DLD1 (cell line): ENCODE data around the gene ANOS1.
"Not testable (repeated sequence)": the region's sequence is repeated elsewhere in the genome, so short reads cannot be mapped to it uniquely, and the experiment has no call there.

ENCODE experiments used
- in situ Hi-C: cut with HindIII; loops from 2 replicates; pipeline ENCODE4 v1.10.0; 2017; ENCODE audit warnings: low sequenced_read_pairs

ANOS1 gene

DNA sequence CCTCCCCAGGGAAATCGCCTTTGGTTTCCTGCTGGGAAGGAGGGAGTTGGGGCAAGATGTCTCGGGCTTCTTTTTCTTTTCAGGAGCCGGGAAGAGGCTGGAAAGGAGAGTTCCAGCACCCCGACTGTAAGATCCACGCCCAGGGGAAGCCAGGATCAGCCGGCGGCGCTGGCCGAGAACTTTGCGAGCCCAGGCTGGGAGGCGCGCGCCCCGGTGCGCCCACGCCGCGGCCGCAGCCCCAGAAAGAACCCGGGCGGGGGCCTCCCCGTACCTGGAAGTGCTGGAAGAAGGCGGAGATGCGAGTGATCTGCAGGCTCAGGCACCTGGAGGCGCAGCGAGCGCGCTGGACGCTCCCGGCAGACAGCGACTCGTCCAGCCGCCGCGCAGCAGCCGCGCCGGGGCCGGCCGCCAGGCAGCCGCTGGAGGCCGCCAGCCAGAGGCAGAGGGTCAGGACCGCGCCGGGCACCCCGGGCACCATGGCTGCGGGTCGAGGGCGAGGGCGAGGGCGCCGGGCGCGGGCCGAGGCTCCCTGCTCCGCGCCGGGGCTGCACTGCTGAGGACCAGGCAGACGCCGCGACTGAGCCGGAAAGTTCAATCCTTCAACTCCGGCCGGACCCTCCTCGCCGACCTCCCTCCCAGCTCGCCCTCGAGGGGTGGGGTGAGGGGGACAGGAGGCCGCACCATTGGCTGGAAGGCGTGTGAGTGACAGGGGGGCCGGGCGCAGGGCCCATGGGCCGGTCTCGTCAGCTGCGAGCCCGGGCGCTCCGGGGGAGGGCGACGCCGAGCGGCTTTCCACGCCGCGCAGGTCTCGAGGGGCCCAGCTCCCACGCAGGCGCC, at the start of gene ANOS1:
Gene ANOS1 (minus strand): TSS at position 579 of the 837 bp plus-strand sequence. CDS start 101 bp downstream, at position 478.
- in situ Hi-C loops = no loop called here

DNA sequence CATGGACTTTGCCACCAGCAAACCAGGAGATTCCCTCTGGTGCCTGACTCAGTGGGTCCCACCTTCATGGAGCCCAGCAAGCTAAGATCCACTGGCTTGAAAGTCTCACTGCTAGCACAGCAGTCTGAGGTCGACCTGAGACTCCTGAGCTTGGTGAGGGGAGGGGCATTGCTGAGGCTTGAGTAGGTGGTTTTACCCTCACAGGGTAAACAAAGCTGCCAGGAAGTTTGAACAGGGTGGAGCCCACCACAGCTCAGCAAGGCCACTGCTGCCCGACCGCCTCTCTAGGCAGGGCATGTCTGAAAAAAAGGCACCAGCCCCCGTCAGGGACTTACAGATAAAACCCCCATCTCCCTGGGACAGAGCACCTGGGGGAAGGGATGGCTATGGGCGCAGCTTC, 41.2 kb upstream of the ANOS1 start:
- in situ Hi-C loops = no loop called here

DNA sequence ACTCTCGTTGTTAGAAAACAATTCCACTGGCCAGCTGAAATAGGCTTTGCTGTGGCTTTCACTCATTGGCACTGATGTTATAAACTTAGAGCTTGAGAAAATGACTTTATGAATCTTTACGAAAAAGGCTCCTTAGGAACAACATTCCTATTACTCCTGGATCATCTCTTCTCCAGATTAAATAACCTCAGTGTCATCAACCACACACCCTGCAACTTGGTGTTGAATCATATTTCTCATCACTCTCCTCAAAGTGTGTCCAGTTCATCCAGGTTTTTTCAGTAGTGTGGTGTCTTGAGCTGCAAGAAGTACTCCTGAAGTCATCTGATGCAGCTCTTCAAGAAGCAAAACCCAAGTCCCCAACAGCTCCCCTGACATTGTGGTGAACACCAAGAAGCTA, 28.1 kb upstream of the ANOS1 start:
- in situ Hi-C loops = no loop called here

- in situ Hi-C loops = not testable (repeated sequence)
Observed at GRCh38 chrX:8758706-8759105, 26.8 kb upstream of the ANOS1 start.

DNA sequence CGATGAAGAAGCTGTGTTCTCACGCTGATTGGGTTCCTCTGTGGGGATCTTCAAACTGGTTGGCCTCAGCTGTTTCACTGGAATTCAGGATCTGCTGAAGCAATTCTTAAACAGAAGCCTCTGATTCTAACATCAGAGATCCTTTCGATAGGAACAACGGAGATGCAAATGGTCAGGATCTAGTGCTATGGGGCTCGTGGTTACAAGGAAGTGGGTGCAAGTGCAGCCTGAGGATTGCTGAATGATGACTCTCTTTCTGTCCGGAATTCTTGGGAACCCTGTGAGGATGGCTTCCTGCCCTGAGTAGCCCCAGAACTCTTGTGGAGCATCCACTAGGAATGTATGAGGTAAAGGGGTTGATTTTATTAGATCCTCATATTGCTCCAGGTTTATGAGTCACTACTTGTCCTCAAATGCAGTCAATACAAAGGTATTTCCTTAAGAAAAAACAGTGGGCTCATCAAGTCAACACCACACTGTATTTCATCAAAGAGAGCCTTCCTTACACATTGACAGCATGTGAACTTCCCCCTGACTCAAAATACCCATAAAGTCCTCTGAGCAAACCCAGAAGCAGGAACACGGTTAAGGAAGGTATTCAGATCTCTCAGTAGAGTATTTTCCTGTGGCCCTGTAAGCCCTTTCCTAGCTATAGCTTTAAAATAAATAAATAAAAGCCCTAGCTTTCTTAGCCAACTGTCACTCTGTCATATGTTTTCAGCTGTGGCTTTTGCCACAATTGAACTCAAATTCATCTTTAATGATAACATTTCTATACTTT, 25.9 kb upstream of the ANOS1 start:
- in situ Hi-C loops = not testable (repeated sequence)

- in situ Hi-C loops = no loop called here
Observed at GRCh38 chrX:8755813-8756212, 23.9 kb upstream of the ANOS1 start.

GRCh38 chrX:8755116-8755515, 23.2 kb upstream of the ANOS1 start:
- in situ Hi-C loops = no loop called here

- in situ Hi-C loops = no loop called here
Observed at GRCh38 chrX:8749697-8750096, 17.8 kb upstream of the ANOS1 start.

DNA sequence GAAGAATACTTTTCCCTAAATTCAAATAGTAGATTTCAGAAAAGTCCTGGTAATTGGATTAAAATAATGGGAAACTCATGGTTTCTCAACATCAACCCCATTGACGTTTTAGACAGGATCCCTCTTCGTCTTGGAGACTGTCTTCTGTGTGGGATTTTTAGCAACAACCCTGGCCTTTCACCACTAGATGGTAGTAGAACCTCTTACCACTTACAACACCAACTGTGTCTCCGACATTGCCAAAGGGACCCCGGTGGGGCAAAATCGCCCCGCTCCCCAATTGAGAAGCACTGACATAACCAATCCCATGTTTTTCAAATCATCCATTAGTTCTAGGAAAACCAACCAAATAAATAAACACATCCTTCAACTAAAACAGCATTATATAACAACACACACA, 16.9 kb upstream of the ANOS1 start:
- in situ Hi-C loops = no loop called here

- in situ Hi-C loops = no loop called here
Observed at GRCh38 chrX:8743126-8743732, 11.3 kb upstream of the ANOS1 start.

DNA sequence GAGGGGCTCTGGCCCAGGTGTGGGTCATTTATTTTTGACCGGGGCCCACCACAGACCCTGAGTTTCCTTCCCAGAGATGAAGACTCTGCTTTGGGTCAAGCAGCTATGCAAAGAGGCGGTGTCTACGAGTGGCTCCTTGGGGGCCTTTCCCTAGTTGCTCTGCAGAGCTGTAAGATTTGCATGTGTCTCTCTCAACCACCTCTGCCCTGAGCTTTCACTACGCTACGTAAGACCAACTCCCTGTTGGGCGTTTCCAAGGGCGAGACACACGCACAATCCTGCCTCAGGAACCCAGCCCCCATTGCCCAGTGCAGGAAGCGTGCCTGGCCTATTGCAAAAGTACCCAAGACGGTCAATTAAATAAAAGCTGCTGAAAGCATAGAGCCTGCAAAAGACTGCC, 10.0 kb upstream of the ANOS1 start:
- in situ Hi-C loops = no loop called here

DNA sequence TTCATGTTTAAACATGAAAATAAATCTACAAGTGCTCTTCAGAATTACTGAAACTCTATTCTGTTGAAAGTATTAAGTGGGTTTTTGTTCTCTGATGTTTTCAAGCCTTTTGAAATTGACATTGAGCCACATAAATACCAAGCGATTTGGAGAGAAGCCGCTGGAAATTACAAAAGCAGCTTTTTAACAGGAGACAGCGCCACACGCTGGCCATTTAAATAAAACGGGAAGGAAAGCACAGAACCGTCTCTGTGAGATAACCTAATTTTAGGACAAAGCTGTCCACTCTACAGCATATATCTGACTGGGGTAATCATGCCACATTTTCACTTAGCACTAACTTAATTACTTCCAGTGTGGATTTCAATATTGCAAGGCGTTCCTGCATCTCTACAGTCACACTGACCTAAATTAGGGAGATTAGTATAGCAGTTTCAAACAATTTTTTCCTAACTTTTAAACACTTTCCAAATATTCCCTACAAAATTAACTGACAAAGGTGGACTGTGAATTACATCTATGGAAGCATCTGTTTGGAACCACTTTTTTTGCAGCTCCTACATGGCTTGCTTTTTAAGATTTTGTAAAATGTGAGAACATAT, 6.8 kb upstream of the ANOS1 start:
- in situ Hi-C loops = no loop called here

DNA sequence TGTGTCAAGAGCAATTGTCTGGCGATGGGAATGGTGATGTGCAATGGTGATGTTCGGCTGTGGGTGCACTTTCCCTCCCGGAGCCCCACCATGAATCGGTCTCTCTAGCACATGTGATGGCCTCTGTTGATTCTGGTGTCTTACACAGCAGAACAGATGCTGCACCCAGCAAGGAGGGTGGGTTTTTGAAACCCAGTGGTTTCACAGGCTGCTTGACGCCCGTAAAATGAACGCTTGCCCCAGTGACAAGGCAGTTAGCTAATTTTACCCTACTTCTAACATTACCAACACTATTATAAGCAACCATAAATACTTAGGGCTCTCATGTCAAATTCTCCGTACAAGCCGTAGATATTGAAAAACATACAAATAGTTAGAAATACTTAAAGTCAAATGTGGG, 5.9 kb upstream of the ANOS1 start:
- in situ Hi-C loops = no loop called here

GRCh38 chrX:8730812-8731558, 952 bp downstream of the ANOS1 start:
- in situ Hi-C loops = no loop called here

DNA sequence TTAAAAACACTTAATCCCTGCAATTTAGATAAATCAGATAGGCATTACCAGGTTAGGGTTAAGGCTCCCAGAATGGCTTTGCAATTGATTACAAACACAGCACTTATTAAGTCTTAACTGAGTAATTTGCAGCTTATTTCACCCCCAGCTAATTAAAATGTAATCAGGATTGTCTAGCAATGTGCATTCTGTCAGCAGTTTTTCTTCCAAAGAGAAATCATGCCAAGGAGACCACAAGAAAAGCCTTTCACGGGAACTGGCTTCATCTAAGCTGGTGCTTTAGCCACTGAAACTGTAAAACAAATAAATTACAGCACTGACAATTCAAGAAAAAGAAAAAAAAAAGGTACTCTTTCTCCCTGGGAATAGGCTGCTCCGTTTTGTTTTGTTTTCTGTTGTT, 2.1 kb downstream of the ANOS1 start:
- in situ Hi-C loops = no loop called here

- in situ Hi-C loops = no loop called here
Observed at GRCh38 chrX:8728932-8729535, 2.9 kb downstream of the ANOS1 start.

DNA sequence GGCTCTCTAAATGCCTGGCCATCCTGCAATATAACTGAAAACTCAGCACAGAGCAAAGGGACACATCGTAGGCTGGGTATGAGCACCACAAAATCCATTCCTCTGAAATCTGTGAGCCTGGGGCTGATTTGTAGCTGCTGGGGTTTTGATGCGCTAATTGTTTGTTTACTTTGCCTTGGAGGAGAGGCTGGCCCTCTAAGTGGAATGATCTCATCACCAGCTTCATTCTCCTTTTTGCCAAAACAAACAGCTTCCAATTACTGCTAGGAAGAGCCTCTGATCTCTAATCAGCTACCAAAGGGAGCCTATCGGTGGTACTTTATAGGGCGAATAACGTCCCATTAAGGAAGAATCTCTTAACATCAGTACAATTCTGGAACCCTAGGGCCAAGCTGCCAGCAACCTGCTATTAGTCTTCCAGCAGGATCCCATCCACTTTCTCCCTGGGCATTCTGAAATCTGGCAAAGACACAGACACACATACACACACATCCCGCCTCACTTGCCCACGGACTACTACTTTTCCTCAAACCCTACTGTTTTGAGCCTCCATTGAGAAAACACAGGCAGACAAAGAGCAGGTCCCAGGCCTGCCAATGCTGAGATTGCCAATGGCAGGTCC, 5.8 kb downstream of the ANOS1 start:
- in situ Hi-C loops = no loop called here

DNA sequence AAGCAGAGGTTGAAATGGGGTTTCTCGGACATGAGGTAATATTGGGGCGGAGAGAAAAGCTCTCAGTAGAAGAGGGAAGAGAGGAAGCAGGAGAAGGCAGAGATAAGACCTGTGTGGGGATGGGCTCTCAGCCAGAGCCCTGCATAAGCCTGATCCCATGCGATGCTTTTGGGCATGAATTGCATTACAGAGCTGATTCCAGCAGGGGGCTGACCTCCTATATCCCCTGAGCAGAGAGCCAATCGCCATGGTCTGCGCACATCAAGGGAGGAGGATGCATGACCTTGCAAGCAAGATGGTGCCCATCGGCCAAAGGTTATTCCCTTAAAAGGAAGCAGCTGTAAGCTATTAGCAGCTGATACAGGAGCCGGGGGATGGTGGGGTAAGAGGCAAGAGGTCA, 7.6 kb downstream of the ANOS1 start:
- in situ Hi-C loops = no loop called here

GRCh38 chrX:8721536-8721935, 10.4 kb downstream of the ANOS1 start:
- in situ Hi-C loops = no loop called here

DNA sequence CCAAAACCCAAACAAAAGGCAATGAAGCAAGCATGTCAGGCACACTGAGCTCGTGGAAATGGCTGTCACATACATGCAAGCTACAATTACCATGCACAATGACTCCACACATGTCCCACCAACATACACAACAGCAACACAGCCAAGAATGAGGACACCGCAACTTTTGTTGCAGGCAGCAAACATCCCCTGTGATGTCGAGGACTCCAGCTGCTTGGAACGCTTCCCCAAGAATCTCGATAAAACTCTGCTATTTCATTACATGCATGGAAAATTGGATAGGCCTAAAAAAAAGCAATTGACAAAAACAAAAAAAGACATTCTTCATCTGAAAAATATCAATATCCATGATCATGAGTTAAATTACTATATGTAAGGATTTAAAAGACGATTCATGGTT, 11.8 kb downstream of the ANOS1 start:
- in situ Hi-C loops = no loop called here
